GM19193 (cell line): ENCODE results near the gene ULK2.
A peak's percentile ranks its signal among the peaks of the same experiment; 100 is the strongest.

Experiments
- POLR2A ChIP-seq: IDR thresholded peaks from 4 replicates; pipeline ENCODE4 v1.6.1; 2011; ENCODE audit not compliant: insufficient read depth, insufficient read length; ENCODE audit errors: extremely low read depth

The ULK2 gene

GRCh38 chr17:19747829-19748806 lies 119.6 kb downstream of the ULK2 start, which contains the start of gene ALDH3A1:
ALDH3A1 (minus strand) TSS chr17:19748298; CDS start chr17:19745129, 3,169 bp downstream.
- TF ChIP-seq POLR2A = no peak

- no peak for TF ChIP-seq POLR2A
Measured at GRCh38 chr17:19747159-19747719, 120.5 kb downstream of the ULK2 start.

GRCh38 chr17:19746517-19746916 lies 121.2 kb downstream of the ULK2 start:
- no peak for TF ChIP-seq POLR2A

GRCh38 chr17:19744922-19745757 lies 122.6 kb downstream of the ULK2 start:
- TF ChIP-seq POLR2A = peak; percentile 35

GRCh38 chr17:19744492-19744891 lies 123.2 kb downstream of the ULK2 start:
- TF ChIP-seq POLR2A = no peak

- no peak for TF ChIP-seq POLR2A
Measured at GRCh38 chr17:19743101-19744100, 124.3 kb downstream of the ULK2 start.

- TF ChIP-seq POLR2A = no peak
Measured at GRCh38 chr17:19742495-19742894, 125.2 kb downstream of the ULK2 start.

- TF ChIP-seq POLR2A = no peak
Measured at GRCh38 chr17:19741832-19742457, 125.8 kb downstream of the ULK2 start.

GRCh38 chr17:19740933-19741332 lies 126.8 kb downstream of the ULK2 start:
- TF ChIP-seq POLR2A = no peak

GRCh38 chr17:19739241-19740201 lies 128.2 kb downstream of the ULK2 start:
- TF ChIP-seq POLR2A = no peak

GRCh38 chr17:19738757-19739156 lies 129.0 kb downstream of the ULK2 start:
- TF ChIP-seq POLR2A = no peak

GRCh38 chr17:19738073-19738449 lies 129.7 kb downstream of the ULK2 start:
- no peak for TF ChIP-seq POLR2A
